Stimulated activated memory B cell treated with anti-CD40 and anti-IgM and Interleukin-4, amounts not matched to agents 10 μg/mL and 1 μg/mL and 100 μg/mL, for 72 hours (primary cell): ENCODE data around the gene PTCH2.
A peak's percentile ranks its signal among the peaks of the same experiment; 100 is the strongest.
"Not testable (repeated sequence)": the region's sequence is repeated elsewhere in the genome, so short reads cannot be mapped to it uniquely, and the experiment has no call there.

ENCODE experiments used
- ATAC-seq: fragments of 150-1000 bp; cut with Tn5 transposase; 2 replicates; pipeline ENCODE4 v1.10.0; 2021
- H3K27ac Mint-ChIP-seq: one replicate; pipeline ENCODE4 v1.8.0; 2022; ENCODE audit warnings: mild to moderate bottlenecking, mixed read lengths
- H3K27me3 Mint-ChIP-seq: one replicate; pipeline ENCODE4 v1.8.0; 2022; ENCODE audit warnings: mixed read lengths
- H3K36me3 Mint-ChIP-seq: one replicate; pipeline ENCODE4 v1.8.0; 2022; ENCODE audit warnings: mixed read lengths
- H3K4me1 Mint-ChIP-seq: one replicate; pipeline ENCODE4 v1.8.0; 2022; ENCODE audit warnings: mixed read lengths
- H3K4me3 Mint-ChIP-seq: one replicate; pipeline ENCODE4 v1.8.0; 2022; ENCODE audit warnings: mild to moderate bottlenecking, moderate library complexity, mixed read lengths
- H3K9me3 Mint-ChIP-seq: one replicate; pipeline ENCODE4 v1.8.0; 2022; ENCODE audit warnings: mixed read lengths

PTCH2 gene

GRCh38 chr1:44803062-44803311 lies 40.1 kb downstream of the PTCH2 start:
- Mint-ChIP-seq H3K36me3 (peaks cover 47% of the 10 kb centered on the region), H3K27ac (peak overlapping the region; percentile 95), H3K4me3 (peak overlapping the region; percentile 53), H3K27me3 (no peaks in the 10 kb centered on the region), H3K9me3 (no peaks in the 10 kb centered on the region), H3K4me1 (peaks cover 45% of the 10 kb centered on the region)
- ATAC-seq = no peak

GRCh38 chr1:44802306-44803061 lies 40.6 kb downstream of the PTCH2 start:
- Mint-ChIP-seq H3K4me3 (peak overlapping the region; percentile 91), H3K4me1 (peaks cover 40% of the 10 kb centered on the region), H3K27ac (peak overlapping the region; percentile 95), H3K9me3 (no peaks in the 10 kb centered on the region), H3K36me3 (peaks cover 47% of the 10 kb centered on the region), H3K27me3 (no peaks in the 10 kb centered on the region)
- no peak for ATAC-seq

GRCh38 chr1:44801491-44802305 lies 41.4 kb downstream of the PTCH2 start:
- Mint-ChIP-seq H3K9me3 (no peaks in the 10 kb centered on the region), H3K4me1 (peaks cover 32% of the 10 kb centered on the region), H3K27ac (peak overlapping the region; percentile 95), H3K27me3 (no peaks in the 10 kb centered on the region), H3K4me3 (peak overlapping the region; percentile 91), H3K36me3 (peaks cover 42% of the 10 kb centered on the region)
- no peak for ATAC-seq

- H3K9me3 Mint-ChIP-seq = no peaks in the 10 kb centered on the region
- H3K27me3 Mint-ChIP-seq = no peaks in the 10 kb centered on the region
- H3K4me3 Mint-ChIP-seq = peak within 1 kb of the TSS; percentile 91
- ATAC-seq = peak; percentile 96
- H3K36me3 Mint-ChIP-seq = peaks cover 33% of the 10 kb centered on the region
- H3K27ac Mint-ChIP-seq = peak within 1 kb of the TSS; percentile 95
- peaks cover 25% of the 10 kb centered on the region for H3K4me1 Mint-ChIP-seq
Measured at GRCh38 chr1:44799770-44800584, 43.1 kb downstream of the PTCH2 start, which contains the start of gene PLK3. TSS of gene PLK3 (plus strand) at chr1:44800377. CDS start at chr1:44800464, 87 bp downstream.

- H3K4me3 Mint-ChIP-seq = peak overlapping the region; percentile 91
- H3K27me3 Mint-ChIP-seq = no peaks in the 10 kb centered on the region
- no peak for ATAC-seq
- no peaks in the 10 kb centered on the region for H3K9me3 Mint-ChIP-seq
- H3K36me3 Mint-ChIP-seq = peaks cover 20% of the 10 kb centered on the region
- peaks cover 23% of the 10 kb centered on the region for H3K4me1 Mint-ChIP-seq
- H3K27ac Mint-ChIP-seq = peak overlapping the region; percentile 95
Measured at GRCh38 chr1:44798481-44799365, 44.3 kb downstream of the PTCH2 start.

GRCh38 chr1:44797886-44798285 lies 45.2 kb downstream of the PTCH2 start:
- H3K27me3 Mint-ChIP-seq, H3K9me3 Mint-ChIP-seq, H3K4me3 Mint-ChIP-seq, H3K27ac Mint-ChIP-seq, ATAC-seq: not testable (repeated sequence)
- Mint-ChIP-seq H3K36me3 (peaks cover 12% of the 10 kb centered on the region), H3K4me1 (peaks cover 19% of the 10 kb centered on the region)

- no peaks in the 10 kb centered on the region for H3K36me3 Mint-ChIP-seq
Measured at GRCh38 chr1:44792736-44793502, 50.1 kb downstream of the PTCH2 start.

GRCh38 chr1:44790968-44791801 lies 51.9 kb downstream of the PTCH2 start:
- Mint-ChIP-seq H3K27ac (peak overlapping the region; percentile 50), H3K27me3 (no peaks in the 10 kb centered on the region), H3K4me3 (no peak overlapping the region), H3K36me3 (no peaks in the 10 kb centered on the region), H3K9me3 (no peaks in the 10 kb centered on the region), H3K4me1 (peaks cover 13% of the 10 kb centered on the region)
- ATAC-seq = no peak

More at GRCh38 chr1:44792736-44793502, 50.1 kb downstream of the PTCH2 start:
- peaks cover 6% of the 10 kb centered on the region for H3K4me1 Mint-ChIP-seq
- no peak overlapping the region for H3K27ac Mint-ChIP-seq
- H3K9me3 Mint-ChIP-seq = no peaks in the 10 kb centered on the region
- H3K4me3 Mint-ChIP-seq = no peak overlapping the region
- H3K27me3 Mint-ChIP-seq = no peaks in the 10 kb centered on the region
- no peak for ATAC-seq

GRCh38 chr1:44788120-44788860 lies 54.8 kb downstream of the PTCH2 start, which contains the start of gene BEST4:
TSS of gene BEST4 (minus strand) at chr1:44788170. CDS start at chr1:44787705, 465 bp downstream.
- no peaks in the 10 kb centered on the region for H3K36me3 Mint-ChIP-seq
- H3K4me1 Mint-ChIP-seq = peaks cover 32% of the 10 kb centered on the region
- H3K27ac Mint-ChIP-seq = peak within 1 kb of the TSS; percentile 79
- ATAC-seq = no peak
- no peaks in the 10 kb centered on the region for H3K27me3 Mint-ChIP-seq
- no peaks in the 10 kb centered on the region for H3K9me3 Mint-ChIP-seq
- no peak within 1 kb of the TSS for H3K4me3 Mint-ChIP-seq

GRCh38 chr1:44787506-44787905 lies 55.5 kb downstream of the PTCH2 start:
- Mint-ChIP-seq H3K27ac (peak overlapping the region; percentile 79), H3K4me1 (peaks cover 35% of the 10 kb centered on the region), H3K27me3 (no peaks in the 10 kb centered on the region), H3K4me3 (no peak overlapping the region), H3K9me3 (no peaks in the 10 kb centered on the region), H3K36me3 (no peaks in the 10 kb centered on the region)
- ATAC-seq = no peak

GRCh38 chr1:44786841-44787426 lies 56.1 kb downstream of the PTCH2 start:
- Mint-ChIP-seq H3K36me3 (no peaks in the 10 kb centered on the region), H3K4me3 (no peak overlapping the region), H3K4me1 (peaks cover 35% of the 10 kb centered on the region), H3K9me3 (no peaks in the 10 kb centered on the region), H3K27me3 (no peaks in the 10 kb centered on the region), H3K27ac (peak overlapping the region; percentile 79)
- no peak for ATAC-seq

GRCh38 chr1:44786138-44786840 lies 56.8 kb downstream of the PTCH2 start:
- H3K4me3 Mint-ChIP-seq = peak overlapping the region; percentile 68
- no peaks in the 10 kb centered on the region for H3K9me3 Mint-ChIP-seq
- ATAC-seq = peak; percentile 84
- peaks cover 6% of the 10 kb centered on the region for H3K36me3 Mint-ChIP-seq
- H3K27me3 Mint-ChIP-seq = no peaks in the 10 kb centered on the region
- H3K27ac Mint-ChIP-seq = peak overlapping the region; percentile 79
- H3K4me1 Mint-ChIP-seq = peaks cover 38% of the 10 kb centered on the region
